GM10266 (cell line): ENCODE results near the gene SZT2.
A peak's percentile ranks its signal among the peaks of the same experiment; 100 is the strongest.
"Not testable (repeated sequence)": the region's sequence is repeated elsewhere in the genome, so short reads cannot be mapped to it uniquely, and the experiment has no call there.

Experiments used
- DNase-seq: peaks from one replicate; pipeline ENCODE4 v3.0.0; 2012; ENCODE audit errors: extremely low spot score
- CTCF ChIP-seq: IDR thresholded peaks from 2 replicates; pipeline ENCODE4 v1.5.1; 2012; ENCODE audit warnings: mild to moderate bottlenecking, low read depth; ENCODE audit not compliant: control insufficient read depth, insufficient read depth; ENCODE audit errors: missing control alignments

The SZT2 gene

DNA sequence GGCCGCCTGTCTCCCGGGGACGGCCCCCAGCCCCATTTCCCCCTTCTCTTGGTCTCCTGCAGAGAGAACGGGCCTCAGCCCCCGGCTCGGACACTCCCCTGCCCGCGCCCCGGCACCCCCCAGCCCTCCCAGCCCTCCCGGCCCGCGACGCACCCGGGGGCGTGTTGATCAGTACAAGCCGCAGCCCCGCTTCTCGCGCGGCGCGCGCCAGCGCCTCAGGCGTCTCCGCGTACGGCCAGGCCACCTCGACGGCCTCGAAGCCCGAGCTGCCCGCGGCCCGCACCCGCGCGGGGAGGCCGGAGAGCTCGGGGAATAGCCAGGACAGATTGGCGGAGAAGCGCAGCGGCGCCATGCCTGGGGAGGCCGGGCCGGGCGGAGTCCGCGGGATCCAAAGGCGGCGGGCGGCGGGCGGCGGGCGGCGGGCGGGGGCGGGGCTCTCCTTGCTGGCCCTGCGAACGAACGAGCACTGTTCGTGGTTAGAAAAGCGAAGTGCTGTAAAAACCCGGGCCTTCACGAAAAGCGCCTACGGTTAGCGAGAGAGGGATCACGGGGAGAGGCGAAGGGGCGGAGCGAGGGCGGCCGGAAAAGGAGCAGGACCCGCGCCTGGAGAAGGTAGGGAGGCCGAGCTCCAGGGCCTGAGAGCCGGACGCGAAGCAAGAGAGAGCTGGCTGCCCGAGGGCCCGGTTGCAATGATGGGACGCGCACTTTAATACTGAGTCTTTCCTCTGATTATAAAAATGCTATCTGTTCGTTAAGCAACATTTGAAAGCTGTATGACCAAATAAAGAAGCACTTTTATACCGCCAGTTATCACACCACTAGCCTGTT, 64.0 kb downstream of the SZT2 start, which contains the start of gene HYI:
Gene HYI, minus strand, starts transcription at position 490 of the 828 bp plus-strand sequence. Its CDS starts 138 bp downstream, at position 352.
- TF ChIP-seq CTCF, result no peak
- peak; percentile 84 for DNase-seq

GRCh38 chr1:43454270-43455011, 64.7 kb downstream of the SZT2 start:
- no peak for TF ChIP-seq CTCF
- DNase-seq, result peak; percentile 92

DNA sequence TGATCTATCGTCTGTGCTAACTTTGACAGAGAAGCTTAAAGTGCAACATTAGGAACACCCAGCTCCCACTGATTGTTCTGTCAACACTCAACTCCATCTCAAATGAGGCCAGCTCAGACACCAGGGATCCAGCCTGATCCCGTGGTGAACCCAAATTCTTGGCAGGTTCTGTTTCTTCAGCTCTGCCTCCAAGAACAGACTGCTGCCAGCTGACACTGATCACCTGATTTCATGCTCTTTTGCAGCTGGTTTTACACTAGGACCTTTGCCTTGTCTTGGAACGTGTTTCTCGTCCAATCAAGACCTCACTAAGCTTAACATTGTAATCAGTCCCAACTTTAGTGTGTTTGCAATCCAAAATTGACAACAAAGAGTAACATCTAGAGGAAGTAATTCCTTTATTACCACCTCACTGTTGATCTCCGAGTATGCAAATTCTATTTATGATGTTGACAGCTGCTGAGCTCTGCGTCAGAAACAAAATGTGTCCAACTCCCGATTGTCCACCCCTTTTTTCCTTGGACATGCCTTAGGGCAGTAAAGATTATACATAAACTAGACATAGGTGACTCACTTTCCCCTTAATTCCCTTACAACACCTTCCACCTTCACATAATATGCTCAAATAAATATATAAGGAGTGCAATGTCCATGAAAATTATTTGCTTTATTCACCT, 65.7 kb downstream of the SZT2 start:
- no peak for TF ChIP-seq CTCF
- DNase-seq, result no peak

- not testable (repeated sequence) for DNase-seq
Measured at GRCh38 chr1:43458379-43458778, 68.7 kb downstream of the SZT2 start.

GRCh38 chr1:43460988-43461693, 71.4 kb downstream of the SZT2 start:
- DNase-seq, result no peak
- no peak for TF ChIP-seq CTCF

DNA sequence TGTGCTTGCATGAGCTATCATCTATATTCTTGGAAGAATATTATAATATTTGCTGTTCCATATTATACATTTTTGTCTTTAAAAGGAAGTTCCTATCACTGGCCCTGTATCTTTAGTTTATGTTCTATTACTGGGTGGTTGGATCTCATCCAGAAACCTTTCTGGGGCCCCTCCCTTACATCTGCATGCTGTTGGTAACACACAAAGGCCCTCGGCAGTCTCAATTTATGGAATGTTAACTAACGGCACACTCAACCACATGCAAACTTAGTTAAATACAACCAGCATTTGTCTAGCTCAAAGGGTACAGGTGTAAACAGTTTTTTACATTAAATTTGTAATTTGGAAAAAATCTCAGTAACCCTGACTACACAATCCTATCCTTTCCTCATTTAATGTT, 73.8 kb downstream of the SZT2 start:
- no peak for DNase-seq
- TF ChIP-seq CTCF, result no peak
